Astrocyte (in vitro differentiated cells and primary cell): ENCODE measurements around the gene PRKAG2.

Experiments used
- CTCF ChIP-seq: IDR thresholded peaks from 2 replicates; pipeline ENCODE4 v1.5.1; 2011; ENCODE audit warnings: low read depth, mild to moderate bottlenecking, inconsistent platforms, low read length, moderate library complexity; ENCODE audit not compliant: insufficient read depth
- EZH2 ChIP-seq: IDR thresholded peaks from 2 replicates; pipeline ENCODE4 v1.6.1; 2012; ENCODE audit warnings: mild to moderate bottlenecking, low read length, inconsistent platforms; ENCODE audit not compliant: insufficient read depth

- no peak for TF ChIP-seq CTCF
- TF ChIP-seq EZH2: no peak
These were observed 119.6 kb downstream of the PRKAG2 start for GRCh38 chr7:151757274-151757673.
